Ascending aorta (tissue), 2 donors: Measurements from ENCODE around the gene SAMD11. TPM values are rescaled to one million over a fixed set of nuclear protein-coding genes. Genes with fewer than 3 reads are reported as not detected.

Experiments used
- DNase-seq, 2 donors: peaks; one replicate each; pipeline ENCODE4 v3.0.0-alpha.2; 2019; ENCODE audit warnings: low spot score in 2 of 2
- H3K27ac ChIP-seq, 2 donors: fragments of 200-600 bp; sonication (generic); one replicate each; pipeline ENCODE4 v1.5.1; 2016 to 2017; ENCODE audit warnings: mild to moderate bottlenecking in 1 of 2
- H3K27me3 ChIP-seq: fragments of 200-600 bp; sonication (generic); one replicate; pipeline ENCODE4 v1.5.1; 2017
- H3K36me3 ChIP-seq, 2 donors: fragments of 200-600 bp; sonication (generic); one replicate each; pipeline ENCODE4 v1.5.1; 2016
- H3K4me1 ChIP-seq, 2 donors: fragments of 200-600 bp; sonication (generic); one replicate each; pipeline ENCODE4 v1.5.1; 2016 to 2017; ENCODE audit warnings: mild to moderate bottlenecking in 1 of 2
- H3K4me3 ChIP-seq, 2 donors: fragments of 200-600 bp; sonication (generic); one replicate each; pipeline ENCODE4 v1.5.1; 2016 to 2017; ENCODE audit warnings: mild to moderate bottlenecking in 1 of 2
- H3K9me3 ChIP-seq, 2 donors: fragments of 200-600 bp; sonication (generic); one replicate each; pipeline ENCODE4 v1.5.1; 2016
- intact Hi-C: fragments of 100-400 bp; cut with DNase I; formaldehyde crosslinking; loops from one replicate; pipeline ENCODE4 v1.15.1; 2023
- total RNA-seq: library from RNA; depleted of rRNA; stranded (reverse); fragments of >200 nt; gene quantifications from one replicate; pipeline ENCODE4 v1.1.0, GENCODE V29; 2016
- TF ChIP-seq, protein P1 (sequence below), 3 experiments: fragments of 200-600 bp in 2 of 3; fragments of 450-650 bp in 1 of 3; sonication (generic) in 2 of 3; IDR thresholded peaks; one replicate each; pipeline ENCODE4 v1.5.1; 2016 to 2019; ENCODE audit warnings: antibody characterized with exemption in 3 of 3, mild to moderate bottlenecking in 1 of 3, moderate library complexity in 1 of 3

SAMD11 gene
- total RNA-seq, 1 donor from 2014 or later: 9.7 TPM

DNA sequence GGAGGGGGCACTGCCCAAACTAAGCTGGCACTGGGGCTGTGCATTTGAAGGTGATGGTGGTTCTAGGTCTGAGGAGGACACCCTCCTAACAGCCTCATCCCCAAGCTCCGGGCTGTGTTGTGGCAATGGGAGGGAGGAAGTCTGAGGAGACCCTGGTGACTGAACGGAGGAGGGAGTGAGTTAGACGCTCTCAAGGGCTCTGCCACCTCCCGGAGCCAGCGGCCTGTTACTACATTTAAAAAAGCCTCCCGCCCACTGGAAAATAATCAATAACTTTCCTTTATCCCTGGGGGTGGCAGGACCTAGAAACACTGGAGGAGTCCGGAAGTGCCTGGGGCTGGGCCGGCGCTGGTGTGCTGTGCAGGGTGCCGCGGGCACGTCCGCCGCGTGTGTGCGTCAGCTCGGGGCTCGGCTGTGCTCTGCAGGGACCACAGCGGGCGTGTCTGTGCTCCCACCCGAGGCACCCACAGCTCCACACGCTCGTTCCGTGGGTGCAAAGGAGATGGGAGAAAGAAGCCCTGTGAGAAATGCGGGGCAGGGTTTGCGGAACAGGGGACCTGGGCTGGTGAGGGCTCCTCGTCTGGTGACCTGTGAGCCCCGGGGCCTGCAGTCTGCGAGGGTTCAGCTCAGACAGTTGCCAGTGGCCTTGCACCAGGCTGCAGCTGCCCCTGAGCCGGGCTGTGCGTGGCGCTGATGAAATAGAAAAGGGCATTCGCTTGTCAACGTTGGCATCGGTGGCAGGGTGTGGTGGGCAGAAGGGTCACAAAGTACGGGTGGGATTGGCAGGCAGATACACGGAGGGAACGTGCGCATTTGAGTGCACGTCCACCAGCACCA, 5.3 kb downstream of the SAMD11 start:
- DNase-seq: no peak

DNA sequence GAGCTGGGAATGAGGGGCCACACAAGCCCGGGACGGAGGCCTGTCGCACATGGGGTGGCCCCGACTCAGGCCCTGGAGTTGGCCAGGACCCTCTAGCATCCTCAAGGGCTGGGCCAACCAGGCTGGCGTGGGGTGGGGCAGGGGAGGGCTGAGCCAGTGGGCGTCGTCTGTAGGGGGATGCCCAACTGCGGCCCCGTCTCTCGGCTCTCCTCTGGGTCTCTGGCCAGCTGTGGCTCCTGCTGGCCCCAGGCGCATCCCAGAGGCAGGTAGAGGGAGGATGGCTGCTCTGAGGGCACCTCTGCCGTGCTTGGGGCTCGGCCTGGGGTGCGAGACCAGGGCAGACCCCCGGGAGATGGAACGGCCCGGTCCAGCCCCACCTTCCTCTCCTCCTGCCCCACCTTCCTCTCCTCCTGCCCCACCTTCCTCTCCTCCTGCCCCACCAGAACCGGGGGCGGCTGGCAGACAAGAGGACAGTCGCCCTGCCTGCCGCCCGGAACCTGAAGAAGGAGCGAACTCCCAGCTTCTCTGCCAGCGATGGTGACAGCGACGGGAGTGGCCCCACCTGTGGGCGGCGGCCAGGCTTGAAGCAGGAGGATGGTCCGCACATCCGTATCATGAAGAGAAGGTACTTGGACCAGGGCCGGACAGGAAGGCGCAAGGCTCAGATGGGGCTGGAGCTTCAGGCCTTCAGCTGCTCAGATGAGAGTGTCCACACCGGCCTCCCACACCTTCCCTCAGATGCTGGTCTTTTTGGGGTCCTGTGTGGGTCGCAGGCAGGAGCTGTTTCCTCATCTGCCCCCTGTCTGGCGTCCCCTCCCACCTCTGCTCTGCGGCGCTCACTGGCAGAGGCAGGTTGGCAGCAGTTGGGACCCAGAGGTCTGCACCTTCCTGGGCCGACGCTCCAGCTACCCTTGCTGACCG, 6.2 kb downstream of the SAMD11 start:
- TF ChIP-seq, protein P1, sequence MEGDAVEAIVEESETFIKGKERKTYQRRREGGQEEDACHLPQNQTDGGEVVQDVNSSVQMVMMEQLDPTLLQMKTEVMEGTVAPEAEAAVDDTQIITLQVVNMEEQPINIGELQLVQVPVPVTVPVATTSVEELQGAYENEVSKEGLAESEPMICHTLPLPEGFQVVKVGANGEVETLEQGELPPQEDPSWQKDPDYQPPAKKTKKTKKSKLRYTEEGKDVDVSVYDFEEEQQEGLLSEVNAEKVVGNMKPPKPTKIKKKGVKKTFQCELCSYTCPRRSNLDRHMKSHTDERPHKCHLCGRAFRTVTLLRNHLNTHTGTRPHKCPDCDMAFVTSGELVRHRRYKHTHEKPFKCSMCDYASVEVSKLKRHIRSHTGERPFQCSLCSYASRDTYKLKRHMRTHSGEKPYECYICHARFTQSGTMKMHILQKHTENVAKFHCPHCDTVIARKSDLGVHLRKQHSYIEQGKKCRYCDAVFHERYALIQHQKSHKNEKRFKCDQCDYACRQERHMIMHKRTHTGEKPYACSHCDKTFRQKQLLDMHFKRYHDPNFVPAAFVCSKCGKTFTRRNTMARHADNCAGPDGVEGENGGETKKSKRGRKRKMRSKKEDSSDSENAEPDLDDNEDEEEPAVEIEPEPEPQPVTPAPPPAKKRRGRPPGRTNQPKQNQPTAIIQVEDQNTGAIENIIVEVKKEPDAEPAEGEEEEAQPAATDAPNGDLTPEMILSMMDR (IDR thresholded peaks at IDR 0.05): no peak
- H3K36me3 ChIP-seq: no peaks in the 10 kb centered on the region
- no peaks in the 10 kb centered on the region for H3K9me3 ChIP-seq
- intact Hi-C loops: no loop called here
- DNase-seq: no peak
- H3K4me1 ChIP-seq: peaks cover under 1 to 4% of the 10 kb centered on the region in 2 donors
- no peak overlapping the region for H3K4me3 ChIP-seq
- peaks cover 3% of the 10 kb centered on the region for H3K27me3 ChIP-seq
- H3K27ac ChIP-seq: no peak overlapping the region

More for the DNA sequence above, 5.3 kb downstream of the SAMD11 start:
- Histone ChIP-seq H3K36me3 (no peaks in the 10 kb centered on the region), H3K4me1 (peaks cover 3 to 6% of the 10 kb centered on the region in 2 donors), H3K9me3 (no peaks in the 10 kb centered on the region), H3K27ac (no peak overlapping the region), H3K4me3 (no peak overlapping the region), H3K27me3 (peaks cover 3% of the 10 kb centered on the region)
- TF ChIP-seq, protein P1 (IDR thresholded peaks at IDR 0.05): no peak
- intact Hi-C loops: no loop called here

DNA sequence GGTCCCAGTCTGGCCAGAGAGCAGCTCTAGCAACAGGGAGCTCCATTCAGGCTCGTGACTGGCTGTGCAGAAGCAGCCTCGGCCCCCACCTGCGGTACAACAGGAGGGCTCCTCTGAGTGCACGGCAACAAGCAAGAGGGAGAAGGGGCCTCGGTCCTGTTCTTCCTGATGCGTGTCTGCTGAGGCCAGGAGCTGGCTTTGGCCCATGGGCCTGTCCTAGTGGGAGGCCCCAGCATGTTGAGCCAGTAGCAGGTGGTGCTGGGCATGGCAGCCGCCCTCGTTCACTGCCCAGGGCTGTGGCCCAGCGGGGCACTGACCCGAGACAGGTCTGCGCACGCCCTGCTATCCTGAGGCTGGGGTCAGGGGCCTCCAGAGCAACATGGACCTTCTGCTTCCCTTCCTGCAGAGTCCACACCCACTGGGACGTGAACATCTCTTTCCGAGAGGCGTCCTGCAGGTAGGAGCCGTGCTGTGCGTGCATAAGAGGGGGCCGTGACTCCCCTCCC, 7.0 kb downstream of the SAMD11 start:
- Histone ChIP-seq H3K36me3 (no peaks in the 10 kb centered on the region), H3K9me3 (no peaks in the 10 kb centered on the region), H3K27me3 (peaks cover 3% of the 10 kb centered on the region), H3K4me1 (peaks cover 0 to under 1% of the 10 kb centered on the region in 2 donors), H3K4me3 (no peak overlapping the region), H3K27ac (no peak overlapping the region)
- TF ChIP-seq, protein P1 (IDR thresholded peaks at IDR 0.05): no peak
- no peak for DNase-seq
- intact Hi-C loops: no loop called here

DNA sequence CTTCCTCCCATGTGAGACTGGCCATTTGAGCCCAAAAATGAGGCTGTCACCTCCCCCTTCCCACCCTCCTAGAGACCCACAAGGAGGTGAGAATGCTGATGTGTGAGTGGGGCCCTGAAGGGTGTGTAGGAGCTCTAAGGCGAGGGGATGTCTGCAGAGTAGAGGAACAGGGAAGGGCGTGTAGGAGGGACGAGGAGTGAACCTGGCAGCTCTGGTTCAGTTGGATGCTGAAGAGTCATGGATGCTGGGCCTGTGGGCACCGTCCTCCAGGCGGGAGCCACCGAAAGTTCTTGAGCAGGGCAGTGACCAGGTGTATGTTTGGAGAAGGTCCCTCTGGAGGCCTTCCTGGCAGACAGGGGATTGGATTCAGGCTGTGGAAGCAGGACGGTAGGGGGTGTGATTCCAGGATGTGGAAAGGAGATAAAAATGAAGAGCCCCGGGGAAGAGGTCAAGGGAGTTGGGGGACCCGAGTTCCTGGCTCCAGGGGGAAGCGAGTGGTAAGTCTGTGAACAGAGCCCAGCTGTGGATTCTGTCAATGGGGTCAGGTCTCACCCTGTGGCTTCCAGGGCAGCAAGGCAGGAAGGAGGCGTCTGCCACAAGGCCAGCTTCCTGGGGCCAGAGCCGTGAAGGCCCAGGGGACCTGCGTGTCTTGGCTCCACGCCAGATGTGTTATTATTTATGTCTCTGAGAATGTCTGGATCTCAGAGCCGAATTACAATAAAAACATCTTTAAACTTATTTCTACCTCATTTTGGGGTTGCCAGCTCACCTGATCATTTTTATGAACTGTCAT, 7.9 kb downstream of the SAMD11 start:
- H3K4me1 ChIP-seq: no peaks in the 10 kb centered on the region
- TF ChIP-seq, protein P1 (IDR thresholded peaks at IDR 0.05): no peak
- no peak overlapping the region for H3K4me3 ChIP-seq
- DNase-seq: no peak
- no peak overlapping the region for H3K27ac ChIP-seq
- intact Hi-C loops: no loop called here
- H3K27me3 ChIP-seq: no peaks in the 10 kb centered on the region
- H3K36me3 ChIP-seq: no peaks in the 10 kb centered on the region
- H3K9me3 ChIP-seq: no peaks in the 10 kb centered on the region

DNA sequence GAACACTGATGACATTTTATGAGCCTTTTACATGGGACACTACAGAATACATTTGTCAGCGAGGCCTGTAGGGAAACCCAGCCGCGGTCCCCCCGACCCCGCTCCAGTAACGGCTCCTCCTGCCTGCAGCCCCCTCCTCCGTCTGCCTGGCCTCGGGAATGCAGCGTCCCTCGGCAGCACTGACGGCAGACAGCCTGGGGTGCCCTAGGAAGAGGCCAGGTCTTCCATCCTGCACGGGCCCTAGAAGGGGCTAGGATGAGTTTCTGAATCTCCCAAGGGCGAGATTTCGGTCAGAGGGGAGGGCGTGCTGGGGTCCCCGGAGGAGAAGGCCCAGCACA, 8.4 kb downstream of the SAMD11 start:
- Histone ChIP-seq H3K27ac (no peak overlapping the region), H3K9me3 (no peaks in the 10 kb centered on the region), H3K4me3 (no peak overlapping the region), H3K27me3 (no peaks in the 10 kb centered on the region), H3K4me1 (no peaks in the 10 kb centered on the region), H3K36me3 (no peaks in the 10 kb centered on the region)
- TF ChIP-seq, protein P1 (IDR thresholded peaks at IDR 0.05): no peak
- DNase-seq: no peak
- intact Hi-C loops: no loop called here
